Raji (cell line): ENCODE results near the gene PIGU.

Source experiments
- POLR2A ChIP-seq: IDR thresholded peaks from 2 replicates; pipeline ENCODE4 v1.6.1; 2011; ENCODE audit warnings: low read depth, low read length, control low read depth; ENCODE audit not compliant: insufficient read depth

Gene PIGU

GRCh38 chr20:34561661-34562060 is 115.2 kb downstream of the PIGU start:
- no peak for TF ChIP-seq POLR2A

- no peak for TF ChIP-seq POLR2A
Observed at GRCh38 chr20:34560614-34561013, 116.3 kb downstream of the PIGU start.

GRCh38 chr20:34560141-34560523 is 116.8 kb downstream of the PIGU start:
- no peak for TF ChIP-seq POLR2A

- TF ChIP-seq POLR2A, result no peak
Observed at GRCh38 chr20:34559311-34560140, 117.4 kb downstream of the PIGU start.

GRCh38 chr20:34558320-34559218 is 118.3 kb downstream of the PIGU start, which contains the start of gene MAP1LC3A:
MAP1LC3A (plus strand) TSS chr20:34558718; CDS start chr20:34558869, 151 bp downstream.
- TF ChIP-seq POLR2A, result no peak

- no peak for TF ChIP-seq POLR2A
Observed at GRCh38 chr20:34557936-34558319, 119.0 kb downstream of the PIGU start.

GRCh38 chr20:34553366-34553867 is 123.5 kb downstream of the PIGU start:
- no peak for TF ChIP-seq POLR2A

GRCh38 chr20:34552569-34552968 is 124.3 kb downstream of the PIGU start:
- TF ChIP-seq POLR2A, result no peak

- TF ChIP-seq POLR2A, result no peak
Observed at GRCh38 chr20:34549929-34550305, 127.0 kb downstream of the PIGU start.

- no peak for TF ChIP-seq POLR2A
Observed at GRCh38 chr20:34549291-34549928, 127.5 kb downstream of the PIGU start.

GRCh38 chr20:34547844-34548613 is 128.9 kb downstream of the PIGU start:
- no peak for TF ChIP-seq POLR2A

- no peak for TF ChIP-seq POLR2A
Observed at GRCh38 chr20:34546751-34547181, 130.1 kb downstream of the PIGU start.

GRCh38 chr20:34544109-34544796 is 132.6 kb downstream of the PIGU start:
- no peak for TF ChIP-seq POLR2A

- no peak for TF ChIP-seq POLR2A
Observed at GRCh38 chr20:34543463-34544056, 133.3 kb downstream of the PIGU start.

GRCh38 chr20:34542439-34542838 is 134.5 kb downstream of the PIGU start:
- TF ChIP-seq POLR2A, result no peak
